SK-N-SH treated with all-trans-retinoic acid at 6 μM for 48 hours (cell line): ENCODE results near the gene MLYCD.

ENCODE experiments used
- ATAC-seq: fragments of 200-7000 bp; cut with Tn5 transposase; 3 replicates; pipeline ENCODE4 v1.9.1; 2020; ENCODE audit warnings: mild to moderate bottlenecking, moderate library complexity
- ARNTL ChIP-seq: fragments of 450-650 bp; formaldehyde crosslinking; IDR thresholded peaks from 2 replicates; pipeline ENCODE4 v1.5.0; 2020; ENCODE audit warnings: low read depth, mild to moderate bottlenecking, moderate library complexity, borderline replicate concordance
- BACH2 ChIP-seq: fragments of 250-450 bp; sonication (Bioruptor Pico); IDR thresholded peaks from 2 replicates; pipeline ENCODE4 v1.9.0; 2021; ENCODE audit warnings: mild to moderate bottlenecking, borderline replicate concordance
- CSDC2 ChIP-seq: fragments of 250-450 bp; sonication (Bioruptor Pico); IDR thresholded peaks from 2 replicates; pipeline ENCODE4 v1.5.0; 2020; ENCODE audit warnings: mild to moderate bottlenecking, moderate library complexity
- ESRRG ChIP-seq: fragments of 250-450 bp; sonication (Bioruptor Pico); IDR thresholded peaks from 2 replicates; pipeline ENCODE4 v1.6.1; 2021; ENCODE audit warnings: mild to moderate bottlenecking
- GLIS3 ChIP-seq: fragments of 250-450 bp; sonication (Bioruptor Pico); IDR thresholded peaks from 2 replicates; pipeline ENCODE4 v1.5.0; 2020; ENCODE audit warnings: mild to moderate bottlenecking, moderate library complexity
- OSR1 ChIP-seq: fragments of 250-450 bp; sonication (Bioruptor Pico); IDR thresholded peaks from 2 replicates; pipeline ENCODE4 v1.8.0; 2022; ENCODE audit warnings: moderate library complexity, mild to moderate bottlenecking, inconsistent platforms
- PPARA ChIP-seq: fragments of 250-450 bp; sonication (Bioruptor Pico); IDR thresholded peaks from 2 replicates; pipeline ENCODE4 v1.5.0; 2020; ENCODE audit warnings: mild to moderate bottlenecking, borderline replicate concordance
- RARB ChIP-seq: fragments of 250-450 bp; sonication (Bioruptor Pico); IDR thresholded peaks from 2 replicates; pipeline ENCODE4 v1.8.0; 2021; ENCODE audit warnings: mild to moderate bottlenecking, moderate library complexity
- SNAI2 ChIP-seq: fragments of 250-450 bp; sonication (Bioruptor Pico); IDR thresholded peaks from 2 replicates; pipeline ENCODE4 v1.5.0; 2020; ENCODE audit warnings: mild to moderate bottlenecking, moderate library complexity
- TCF4 ChIP-seq: fragments of 250-450 bp; sonication (Bioruptor Pico); IDR thresholded peaks from 2 replicates; pipeline ENCODE4 v1.8.0; 2021; ENCODE audit warnings: mild to moderate bottlenecking, moderate library complexity, borderline replicate concordance
- TOX ChIP-seq: fragments of 250-450 bp; sonication (Bioruptor Pico); IDR thresholded peaks from 2 replicates; pipeline ENCODE4 v1.8.0; 2021; ENCODE audit warnings: mild to moderate bottlenecking, moderate library complexity, borderline replicate concordance
- ZC3H10 ChIP-seq: fragments of 250-450 bp; sonication (Bioruptor Pico); IDR thresholded peaks from 2 replicates; pipeline ENCODE4 v1.5.1; 2021; ENCODE audit warnings: mild to moderate bottlenecking, moderate library complexity
- ZFP3 ChIP-seq: fragments of 250-450 bp; sonication (Bioruptor Pico); IDR thresholded peaks from 2 replicates; pipeline ENCODE4 v1.5.0; 2020; ENCODE audit warnings: mild to moderate bottlenecking, moderate library complexity
- ZFP30 ChIP-seq: fragments of 450-650 bp; formaldehyde crosslinking; IDR thresholded peaks from 2 replicates; pipeline ENCODE4 v1.5.0; 2022; ENCODE audit warnings: mild to moderate bottlenecking, moderate library complexity
- ZNF565 ChIP-seq: fragments of 450-650 bp; formaldehyde crosslinking; conservative IDR thresholded peaks from 2 replicates; pipeline ENCODE4 v1.5.0; 2020; ENCODE audit warnings: low read depth, mild to moderate bottlenecking, moderate library complexity
- ZNF70 ChIP-seq: fragments of 450-650 bp; formaldehyde crosslinking; IDR thresholded peaks from 2 replicates; pipeline ENCODE4 v1.5.0; 2020; ENCODE audit warnings: mild to moderate bottlenecking, moderate library complexity
- ZNF8 ChIP-seq: fragments of 450-650 bp; formaldehyde crosslinking; IDR thresholded peaks from 2 replicates; pipeline ENCODE4 v1.5.0; 2020; ENCODE audit warnings: mild to moderate bottlenecking, moderate library complexity
- TF ChIP-seq, protein P1 (sequence below): fragments of 250-450 bp; sonication (Bioruptor Pico); IDR thresholded peaks from 2 replicates; pipeline ENCODE4 v1.5.1; 2021; ENCODE audit warnings: mild to moderate bottlenecking, moderate library complexity
- TF ChIP-seq, protein P2 (sequence below): fragments of 250-450 bp; sonication (Bioruptor Pico); IDR thresholded peaks from 2 replicates; pipeline ENCODE4 v1.5.0; 2020; ENCODE audit warnings: mild to moderate bottlenecking, moderate library complexity
- TF ChIP-seq, protein P3 (sequence below): fragments of 250-450 bp; sonication (Bioruptor Pico); IDR thresholded peaks from 2 replicates; pipeline ENCODE4 v1.8.0; 2020; ENCODE audit warnings: mild to moderate bottlenecking, moderate library complexity, borderline replicate concordance
- TF ChIP-seq, protein P4 (sequence below): fragments of 250-450 bp; sonication (Bioruptor Pico); IDR thresholded peaks from 2 replicates; pipeline ENCODE4 v1.8.0; 2021; ENCODE audit warnings: low read depth, mild to moderate bottlenecking, moderate library complexity, borderline replicate concordance

The MLYCD gene

DNA sequence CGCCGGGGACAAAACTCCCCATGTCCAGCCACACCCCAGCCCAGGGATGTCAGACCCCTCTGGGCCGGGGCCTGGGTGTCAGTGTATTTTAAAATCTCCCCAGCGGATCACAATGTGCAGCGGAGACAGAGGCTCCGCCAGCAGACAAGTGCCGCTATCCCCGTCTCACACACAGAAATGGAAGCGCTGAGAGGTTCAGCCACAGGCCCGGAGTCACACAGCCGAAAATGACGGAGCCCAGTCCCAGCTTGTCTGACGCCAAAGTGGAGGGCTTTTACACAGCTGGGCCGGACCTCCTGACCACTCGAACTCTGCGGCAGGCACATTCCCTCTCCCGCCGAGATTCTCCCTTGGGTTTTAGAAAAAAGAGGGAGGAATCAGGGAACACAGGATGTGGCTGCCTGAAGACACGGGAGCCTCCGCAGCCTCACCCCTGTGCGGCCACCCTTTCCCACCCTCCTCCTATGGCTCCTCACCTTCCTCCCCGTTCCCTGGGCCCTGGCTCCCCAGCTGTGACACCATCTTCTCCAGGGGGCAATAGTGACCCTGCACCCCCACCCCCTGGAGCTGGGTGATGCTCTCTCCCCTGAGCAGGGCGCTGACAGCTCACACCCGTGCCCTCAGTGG, 47.4 kb downstream of the MLYCD start:
- ATAC-seq = no peak
- TF ChIP-seq ZNF8 (CRISPR knock-in tag) (no peak), SNAI2 (CRISPR knock-in tag) (no peak), GLIS3 (no peak), CSDC2 (no peak), OSR1 (no peak), ARNTL (CRISPR knock-in tag) (no peak), TOX (CRISPR knock-in tag) (no peak)

DNA sequence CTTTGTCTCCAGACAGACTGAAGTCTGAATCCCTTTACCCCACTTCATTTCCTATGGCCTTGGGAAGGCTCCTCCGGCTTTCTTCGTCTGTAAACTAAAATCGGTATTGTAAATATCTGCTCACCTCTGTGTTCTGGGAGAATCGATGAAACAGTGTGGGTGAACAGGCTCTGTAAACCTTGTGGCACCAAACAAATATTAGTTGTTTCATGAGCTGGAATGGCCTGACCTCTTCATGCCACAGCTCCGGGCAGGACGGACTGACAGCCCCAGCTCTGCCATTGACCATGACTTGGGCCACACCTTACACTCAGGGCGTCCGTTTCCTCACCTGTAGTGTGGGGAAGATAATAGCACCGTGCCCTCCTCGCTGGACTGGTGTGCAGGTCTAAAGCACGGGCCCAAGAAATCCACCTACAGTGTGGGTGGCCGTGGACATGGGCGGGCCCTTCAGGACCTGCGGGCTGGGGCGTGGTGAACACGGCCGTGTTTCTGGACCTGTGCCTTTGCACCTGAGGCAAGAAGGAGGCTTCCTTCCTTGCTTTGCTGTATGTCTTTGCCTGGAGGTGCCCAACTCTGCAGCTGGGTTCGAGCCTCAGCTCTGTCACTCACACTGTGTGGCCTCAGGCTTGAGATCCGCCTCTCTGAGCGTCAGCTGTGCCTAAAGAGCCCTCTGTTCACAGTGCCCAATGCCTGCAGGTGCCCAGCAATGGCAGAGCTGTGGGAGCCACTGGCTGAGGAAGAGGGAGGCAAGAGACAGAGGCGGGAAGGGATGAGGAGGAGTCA, 48.1 kb downstream of the MLYCD start:
- no peak for ATAC-seq
- TF ChIP-seq SNAI2 (CRISPR knock-in tag) (no peak), ZNF565 (no peak), GLIS3 (no peak), ZC3H10 (CRISPR knock-in tag) (no peak), ZFP30 (CRISPR knock-in tag) (no peak), TOX (CRISPR knock-in tag) (no peak), BACH2 (CRISPR knock-in tag) (no peak), OSR1 (no peak), ESRRG (CRISPR knock-in tag) (no peak), PPARA (CRISPR knock-in tag) (no peak), RARB (CRISPR knock-in tag) (no peak), ARNTL (CRISPR knock-in tag) (no peak), CSDC2 (no peak), TCF4 (CRISPR knock-in tag) (no peak)
- TF ChIP-seq, protein P1, sequence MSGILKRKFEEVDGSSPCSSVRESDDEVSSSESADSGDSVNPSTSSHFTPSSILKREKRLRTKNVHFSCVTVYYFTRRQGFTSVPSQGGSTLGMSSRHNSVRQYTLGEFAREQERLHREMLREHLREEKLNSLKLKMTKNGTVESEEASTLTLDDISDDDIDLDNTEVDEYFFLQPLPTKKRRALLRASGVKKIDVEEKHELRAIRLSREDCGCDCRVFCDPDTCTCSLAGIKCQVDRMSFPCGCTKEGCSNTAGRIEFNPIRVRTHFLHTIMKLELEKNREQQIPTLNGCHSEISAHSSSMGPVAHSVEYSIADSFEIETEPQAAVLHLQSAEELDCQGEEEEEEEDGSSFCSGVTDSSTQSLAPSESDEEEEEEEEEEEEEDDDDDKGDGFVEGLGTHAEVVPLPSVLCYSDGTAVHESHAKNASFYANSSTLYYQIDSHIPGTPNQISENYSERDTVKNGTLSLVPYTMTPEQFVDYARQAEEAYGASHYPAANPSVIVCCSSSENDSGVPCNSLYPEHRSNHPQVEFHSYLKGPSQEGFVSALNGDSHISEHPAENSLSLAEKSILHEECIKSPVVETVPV (CRISPR knock-in tag) = no peak
- TF ChIP-seq, protein P2, sequence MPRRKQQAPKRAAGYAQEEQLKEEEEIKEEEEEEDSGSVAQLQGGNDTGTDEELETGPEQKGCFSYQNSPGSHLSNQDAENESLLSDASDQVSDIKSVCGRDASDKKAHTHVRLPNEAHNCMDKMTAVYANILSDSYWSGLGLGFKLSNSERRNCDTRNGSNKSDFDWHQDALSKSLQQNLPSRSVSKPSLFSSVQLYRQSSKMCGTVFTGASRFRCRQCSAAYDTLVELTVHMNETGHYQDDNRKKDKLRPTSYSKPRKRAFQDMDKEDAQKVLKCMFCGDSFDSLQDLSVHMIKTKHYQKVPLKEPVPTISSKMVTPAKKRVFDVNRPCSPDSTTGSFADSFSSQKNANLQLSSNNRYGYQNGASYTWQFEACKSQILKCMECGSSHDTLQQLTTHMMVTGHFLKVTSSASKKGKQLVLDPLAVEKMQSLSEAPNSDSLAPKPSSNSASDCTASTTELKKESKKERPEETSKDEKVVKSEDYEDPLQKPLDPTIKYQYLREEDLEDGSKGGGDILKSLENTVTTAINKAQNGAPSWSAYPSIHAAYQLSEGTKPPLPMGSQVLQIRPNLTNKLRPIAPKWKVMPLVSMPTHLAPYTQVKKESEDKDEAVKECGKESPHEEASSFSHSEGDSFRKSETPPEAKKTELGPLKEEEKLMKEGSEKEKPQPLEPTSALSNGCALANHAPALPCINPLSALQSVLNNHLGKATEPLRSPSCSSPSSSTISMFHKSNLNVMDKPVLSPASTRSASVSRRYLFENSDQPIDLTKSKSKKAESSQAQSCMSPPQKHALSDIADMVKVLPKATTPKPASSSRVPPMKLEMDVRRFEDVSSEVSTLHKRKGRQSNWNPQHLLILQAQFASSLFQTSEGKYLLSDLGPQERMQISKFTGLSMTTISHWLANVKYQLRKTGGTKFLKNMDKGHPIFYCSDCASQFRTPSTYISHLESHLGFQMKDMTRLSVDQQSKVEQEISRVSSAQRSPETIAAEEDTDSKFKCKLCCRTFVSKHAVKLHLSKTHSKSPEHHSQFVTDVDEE (CRISPR knock-in tag) = no peak
- TF ChIP-seq, protein P3, sequence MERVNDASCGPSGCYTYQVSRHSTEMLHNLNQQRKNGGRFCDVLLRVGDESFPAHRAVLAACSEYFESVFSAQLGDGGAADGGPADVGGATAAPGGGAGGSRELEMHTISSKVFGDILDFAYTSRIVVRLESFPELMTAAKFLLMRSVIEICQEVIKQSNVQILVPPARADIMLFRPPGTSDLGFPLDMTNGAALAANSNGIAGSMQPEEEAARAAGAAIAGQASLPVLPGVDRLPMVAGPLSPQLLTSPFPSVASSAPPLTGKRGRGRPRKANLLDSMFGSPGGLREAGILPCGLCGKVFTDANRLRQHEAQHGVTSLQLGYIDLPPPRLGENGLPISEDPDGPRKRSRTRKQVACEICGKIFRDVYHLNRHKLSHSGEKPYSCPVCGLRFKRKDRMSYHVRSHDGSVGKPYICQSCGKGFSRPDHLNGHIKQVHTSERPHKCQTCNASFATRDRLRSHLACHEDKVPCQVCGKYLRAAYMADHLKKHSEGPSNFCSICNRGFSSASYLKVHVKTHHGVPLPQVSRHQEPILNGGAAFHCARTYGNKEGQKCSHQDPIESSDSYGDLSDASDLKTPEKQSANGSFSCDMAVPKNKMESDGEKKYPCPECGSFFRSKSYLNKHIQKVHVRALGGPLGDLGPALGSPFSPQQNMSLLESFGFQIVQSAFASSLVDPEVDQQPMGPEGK = no peak
- TF ChIP-seq, all 23 proteins: peak for 0

DNA sequence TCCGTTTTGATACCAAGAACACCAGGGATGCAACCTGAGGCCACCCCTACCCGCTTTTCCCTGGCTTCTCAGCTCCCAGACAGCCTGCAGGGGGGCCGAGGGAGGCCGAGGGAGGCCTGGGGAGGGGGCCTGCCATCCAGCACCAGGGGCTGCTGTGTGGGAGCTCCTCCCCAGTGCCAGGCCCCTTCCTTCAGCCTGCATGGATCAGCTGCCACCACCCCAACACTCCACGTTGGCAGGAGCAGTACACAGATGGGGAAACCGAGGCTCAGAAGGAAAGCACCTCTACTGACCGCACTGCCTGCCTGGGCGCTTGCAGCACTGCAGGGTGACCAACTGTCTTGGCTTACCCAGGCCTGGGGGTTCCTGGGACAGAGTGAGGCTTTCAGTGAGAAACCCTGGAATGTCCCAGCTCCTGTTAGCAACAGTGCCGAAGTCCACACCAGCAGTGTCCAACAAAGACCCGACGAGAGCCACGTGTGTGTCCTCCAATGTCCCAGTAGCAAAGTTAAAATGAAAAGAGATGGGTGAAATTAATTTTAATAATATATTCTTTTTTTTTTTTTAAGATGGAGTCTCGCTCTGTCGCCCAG, 48.8 kb downstream of the MLYCD start:
- ATAC-seq = no peak
- TF ChIP-seq ZNF8 (CRISPR knock-in tag) (no peak), GLIS3 (no peak), ZNF565 (no peak), CSDC2 (no peak), TCF4 (CRISPR knock-in tag) (no peak), BACH2 (CRISPR knock-in tag) (no peak), RARB (CRISPR knock-in tag) (no peak), ZNF70 (CRISPR knock-in tag) (no peak), PPARA (CRISPR knock-in tag) (no peak), ZFP30 (CRISPR knock-in tag) (no peak), ZFP3 (CRISPR knock-in tag) (no peak), ZC3H10 (CRISPR knock-in tag) (no peak)
- TF ChIP-seq, protein P4, sequence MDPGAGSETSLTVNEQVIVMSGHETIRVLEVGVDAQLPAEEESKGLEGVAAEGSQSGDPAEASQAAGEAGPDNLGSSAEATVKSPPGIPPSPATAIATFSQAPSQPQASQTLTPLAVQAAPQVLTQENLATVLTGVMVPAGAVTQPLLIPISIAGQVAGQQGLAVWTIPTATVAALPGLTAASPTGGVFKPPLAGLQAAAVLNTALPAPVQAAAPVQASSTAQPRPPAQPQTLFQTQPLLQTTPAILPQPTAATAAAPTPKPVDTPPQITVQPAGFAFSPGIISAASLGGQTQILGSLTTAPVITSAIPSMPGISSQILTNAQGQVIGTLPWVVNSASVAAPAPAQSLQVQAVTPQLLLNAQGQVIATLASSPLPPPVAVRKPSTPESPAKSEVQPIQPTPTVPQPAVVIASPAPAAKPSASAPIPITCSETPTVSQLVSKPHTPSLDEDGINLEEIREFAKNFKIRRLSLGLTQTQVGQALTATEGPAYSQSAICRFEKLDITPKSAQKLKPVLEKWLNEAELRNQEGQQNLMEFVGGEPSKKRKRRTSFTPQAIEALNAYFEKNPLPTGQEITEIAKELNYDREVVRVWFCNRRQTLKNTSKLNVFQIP = no peak
